HL-60 (cell line): Measurements from ENCODE around the gene MEF2A.
A peak's percentile ranks its signal among the peaks of the same experiment; 100 is the strongest.

Experiments used
- DNase-seq, 2 experiments: peaks; one replicate each; pipeline ENCODE4 v3.0.0-alpha.2; 2010 to 2020; ENCODE audit warnings: low read depth in 1 of 2, low spot score in 1 of 2
- H3K27ac ChIP-seq: fragments of 250-450 bp; sonication (Bioruptor Pico); replicated peaks from 2 replicates; pipeline ENCODE4 v1.5.1; 2020; ENCODE audit warnings: mild to moderate bottlenecking, moderate library complexity
- H3K27me3 ChIP-seq: fragments of 250-450 bp; sonication (Bioruptor Pico); 2 replicates; pipeline ENCODE4 v1.5.1; 2021; ENCODE audit warnings: mild to moderate bottlenecking, moderate library complexity; ENCODE audit not compliant: insufficient read depth, poor library complexity, severe bottlenecking
- H3K4me3 ChIP-seq: replicated peaks from 2 replicates; pipeline ENCODE4 v1.5.1; 2011; ENCODE audit warnings: mild to moderate bottlenecking, control low read depth, low read length; ENCODE audit not compliant: insufficient read depth
- GABPA ChIP-seq: IDR thresholded peaks from 2 replicates; pipeline ENCODE4 v1.6.1; 2012; ENCODE audit warnings: low read depth
- POLR2AphosphoS5 ChIP-seq: IDR thresholded peaks from 2 replicates; pipeline ENCODE4 v1.6.1; 2012; ENCODE audit warnings: low read depth
- SPI1 ChIP-seq: IDR thresholded peaks from 2 replicates; pipeline ENCODE4 v1.6.1; 2012; ENCODE audit warnings: low read depth, mild to moderate bottlenecking, borderline replicate concordance
- TF ChIP-seq, protein P1 (sequence below): IDR thresholded peaks from one replicate; pipeline ENCODE4 v1.5.1; 2011; ENCODE audit warnings: low read length, control low read depth, inconsistent platforms; ENCODE audit not compliant: insufficient read depth
- TF ChIP-seq, protein P2 (sequence below): IDR thresholded peaks from 2 replicates; pipeline ENCODE4 v1.6.1; 2012; ENCODE audit warnings: low read depth; ENCODE audit not compliant: insufficient replicate concordance

Gene MEF2A

DNA sequence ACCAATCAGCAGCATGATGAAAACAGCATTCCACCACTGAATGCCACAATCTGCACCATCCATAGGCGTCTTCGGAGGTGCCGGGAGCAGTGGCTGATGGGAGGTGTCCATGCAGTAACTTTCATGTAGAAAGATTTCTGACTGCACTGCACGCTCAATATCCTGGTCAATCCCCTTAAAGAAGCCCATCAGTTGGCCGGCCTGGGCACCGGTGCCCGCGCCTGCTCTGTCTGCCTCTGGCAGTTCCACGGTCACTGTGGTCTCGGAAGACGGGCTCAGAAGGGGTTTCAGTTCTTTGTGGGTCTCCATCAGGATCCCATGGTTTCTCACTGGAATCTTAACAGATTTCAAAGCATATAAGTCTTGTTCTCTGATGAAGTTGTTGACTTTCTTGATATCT is 163.5 kb downstream of the MEF2A start:
- TF ChIP-seq GABPA (no peak), SPI1 (no peak), POLR2AphosphoS5 (no peak)
- TF ChIP-seq, protein P1, sequence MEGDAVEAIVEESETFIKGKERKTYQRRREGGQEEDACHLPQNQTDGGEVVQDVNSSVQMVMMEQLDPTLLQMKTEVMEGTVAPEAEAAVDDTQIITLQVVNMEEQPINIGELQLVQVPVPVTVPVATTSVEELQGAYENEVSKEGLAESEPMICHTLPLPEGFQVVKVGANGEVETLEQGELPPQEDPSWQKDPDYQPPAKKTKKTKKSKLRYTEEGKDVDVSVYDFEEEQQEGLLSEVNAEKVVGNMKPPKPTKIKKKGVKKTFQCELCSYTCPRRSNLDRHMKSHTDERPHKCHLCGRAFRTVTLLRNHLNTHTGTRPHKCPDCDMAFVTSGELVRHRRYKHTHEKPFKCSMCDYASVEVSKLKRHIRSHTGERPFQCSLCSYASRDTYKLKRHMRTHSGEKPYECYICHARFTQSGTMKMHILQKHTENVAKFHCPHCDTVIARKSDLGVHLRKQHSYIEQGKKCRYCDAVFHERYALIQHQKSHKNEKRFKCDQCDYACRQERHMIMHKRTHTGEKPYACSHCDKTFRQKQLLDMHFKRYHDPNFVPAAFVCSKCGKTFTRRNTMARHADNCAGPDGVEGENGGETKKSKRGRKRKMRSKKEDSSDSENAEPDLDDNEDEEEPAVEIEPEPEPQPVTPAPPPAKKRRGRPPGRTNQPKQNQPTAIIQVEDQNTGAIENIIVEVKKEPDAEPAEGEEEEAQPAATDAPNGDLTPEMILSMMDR, result no peak
- TF ChIP-seq, protein P2, sequence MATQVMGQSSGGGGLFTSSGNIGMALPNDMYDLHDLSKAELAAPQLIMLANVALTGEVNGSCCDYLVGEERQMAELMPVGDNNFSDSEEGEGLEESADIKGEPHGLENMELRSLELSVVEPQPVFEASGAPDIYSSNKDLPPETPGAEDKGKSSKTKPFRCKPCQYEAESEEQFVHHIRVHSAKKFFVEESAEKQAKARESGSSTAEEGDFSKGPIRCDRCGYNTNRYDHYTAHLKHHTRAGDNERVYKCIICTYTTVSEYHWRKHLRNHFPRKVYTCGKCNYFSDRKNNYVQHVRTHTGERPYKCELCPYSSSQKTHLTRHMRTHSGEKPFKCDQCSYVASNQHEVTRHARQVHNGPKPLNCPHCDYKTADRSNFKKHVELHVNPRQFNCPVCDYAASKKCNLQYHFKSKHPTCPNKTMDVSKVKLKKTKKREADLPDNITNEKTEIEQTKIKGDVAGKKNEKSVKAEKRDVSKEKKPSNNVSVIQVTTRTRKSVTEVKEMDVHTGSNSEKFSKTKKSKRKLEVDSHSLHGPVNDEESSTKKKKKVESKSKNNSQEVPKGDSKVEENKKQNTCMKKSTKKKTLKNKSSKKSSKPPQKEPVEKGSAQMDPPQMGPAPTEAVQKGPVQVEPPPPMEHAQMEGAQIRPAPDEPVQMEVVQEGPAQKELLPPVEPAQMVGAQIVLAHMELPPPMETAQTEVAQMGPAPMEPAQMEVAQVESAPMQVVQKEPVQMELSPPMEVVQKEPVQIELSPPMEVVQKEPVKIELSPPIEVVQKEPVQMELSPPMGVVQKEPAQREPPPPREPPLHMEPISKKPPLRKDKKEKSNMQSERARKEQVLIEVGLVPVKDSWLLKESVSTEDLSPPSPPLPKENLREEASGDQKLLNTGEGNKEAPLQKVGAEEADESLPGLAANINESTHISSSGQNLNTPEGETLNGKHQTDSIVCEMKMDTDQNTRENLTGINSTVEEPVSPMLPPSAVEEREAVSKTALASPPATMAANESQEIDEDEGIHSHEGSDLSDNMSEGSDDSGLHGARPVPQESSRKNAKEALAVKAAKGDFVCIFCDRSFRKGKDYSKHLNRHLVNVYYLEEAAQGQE, result no peak
- DNase-seq, result no peak
- Histone ChIP-seq H3K4me3 (no peak overlapping the region), H3K27ac (no peak overlapping the region), H3K27me3 (no peaks in the 10 kb centered on the region)

DNA sequence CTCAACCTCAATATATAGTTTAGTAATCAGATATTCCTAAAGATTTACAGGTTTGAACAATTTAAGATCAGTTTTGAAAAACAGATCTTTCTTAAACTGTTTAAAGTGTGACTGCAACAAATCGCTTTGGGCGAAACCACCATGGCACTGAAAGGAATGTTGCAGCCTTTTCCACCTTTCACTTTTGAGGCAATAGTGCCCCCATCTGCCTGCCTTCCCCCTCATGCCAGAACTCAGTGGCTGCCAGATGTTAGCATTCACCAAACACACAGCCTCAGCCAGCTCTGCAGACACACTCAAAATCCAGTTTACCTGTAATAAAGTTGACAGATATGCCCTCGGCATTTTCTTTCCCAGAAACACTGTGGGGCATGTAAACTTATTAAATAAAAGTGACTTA is 164.1 kb downstream of the MEF2A start:
- Histone ChIP-seq H3K4me3 (no peak overlapping the region), H3K27ac (no peak overlapping the region), H3K27me3 (no peaks in the 10 kb centered on the region)
- TF ChIP-seq, protein P2, result no peak
- TF ChIP-seq SPI1, result no peak
- TF ChIP-seq GABPA, result no peak
- TF ChIP-seq, protein P1, result no peak
- TF ChIP-seq POLR2AphosphoS5, result no peak
- DNase-seq, result peak in 1 of 2 experiments; percentile 10

DNA sequence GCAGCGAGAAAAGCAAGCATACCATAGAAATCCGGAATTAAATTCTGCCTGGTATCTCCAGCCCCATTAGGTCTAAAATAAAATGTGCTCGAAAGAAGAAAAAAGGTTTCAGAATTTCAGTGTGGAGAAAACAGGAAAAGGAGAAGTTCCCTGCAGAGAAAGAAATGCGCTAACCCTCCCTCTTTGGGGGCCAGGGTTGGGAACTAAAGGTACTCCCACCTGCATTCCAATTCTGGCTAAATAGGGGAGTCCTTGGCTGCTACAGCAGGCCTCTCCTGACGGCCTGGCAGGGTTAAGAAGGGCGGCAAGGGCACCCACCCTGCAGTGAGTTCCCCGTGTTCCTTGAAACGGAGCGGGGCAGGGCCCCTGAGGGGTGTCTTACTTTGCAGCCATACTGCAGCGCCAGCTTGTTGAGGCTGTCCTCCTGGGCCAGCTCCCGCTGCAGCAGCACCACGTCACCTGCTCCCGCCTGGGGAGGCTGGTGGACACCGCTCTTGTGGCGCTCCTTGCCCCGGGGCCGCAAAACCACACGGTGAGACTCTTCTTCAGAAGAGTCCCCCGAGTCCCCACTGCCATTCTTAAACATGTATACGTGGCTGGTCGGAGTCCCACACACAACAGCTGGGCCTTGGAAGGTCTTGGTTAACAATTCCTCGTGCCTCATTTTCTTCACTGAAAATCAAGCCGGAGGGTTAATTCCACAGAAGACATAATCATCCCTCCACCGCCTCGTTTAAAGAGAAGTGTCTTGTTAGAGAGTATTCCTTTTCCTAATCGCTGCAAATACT is 165.7 kb downstream of the MEF2A start:
- no peaks in the 10 kb centered on the region for H3K27me3 ChIP-seq
- no peak for DNase-seq
- TF ChIP-seq, protein P2, result no peak
- TF ChIP-seq SPI1, result no peak
- H3K4me3 ChIP-seq, result no peak overlapping the region
- H3K27ac ChIP-seq, result no peak overlapping the region
